ENCODE results near the gene RNF130. TPM values are rescaled to one million over a fixed set of nuclear protein-coding genes. Genes with fewer than 3 reads are reported as not detected.
A peak's percentile ranks its signal among the peaks of the same experiment; 100 is the strongest.

Gene RNF130
- total RNA-seq, 1 donor from 2014 or later = 7.3 TPM

DNA sequence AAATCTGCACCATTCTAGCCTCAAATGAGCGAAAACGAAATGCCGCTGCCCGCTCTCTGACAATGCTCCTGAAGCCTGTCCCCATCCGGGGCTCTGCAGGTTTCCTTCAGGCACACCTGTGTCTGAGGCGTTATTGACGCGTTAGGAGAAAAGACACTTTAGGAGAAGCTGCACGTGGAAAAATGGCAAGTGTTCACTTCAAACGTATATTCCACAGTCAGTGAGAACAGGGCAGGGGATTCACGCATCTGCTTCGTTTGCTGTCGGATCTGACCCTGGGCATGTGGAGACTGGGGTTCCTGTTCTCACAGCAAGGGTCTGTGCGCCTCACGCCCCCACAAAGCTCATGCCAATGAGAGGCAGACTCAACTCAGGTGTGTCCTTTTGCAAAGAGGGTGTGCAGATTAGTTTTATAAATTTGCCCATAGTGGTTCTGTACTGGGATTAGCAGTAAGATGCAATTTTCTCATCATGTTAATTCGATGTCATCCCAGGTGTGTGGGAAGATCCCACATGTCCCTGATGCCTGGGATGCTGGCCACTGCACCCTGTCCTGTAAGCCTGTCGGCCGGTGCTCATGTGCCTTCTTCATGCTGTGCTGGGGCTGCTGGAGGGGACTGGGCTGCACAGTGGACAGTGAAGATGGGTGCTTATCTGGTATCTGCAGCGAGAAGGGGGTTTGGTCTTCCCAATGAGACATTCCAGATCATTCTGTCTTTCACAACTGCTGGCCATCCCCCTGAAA is 152.6 kb downstream of the RNF130 start:
- intact Hi-C loops (cut with micrococcal nuclease) = no loop called here
- no peak for DNase-seq
- H3K4me3 Mint-ChIP-seq = no peak overlapping the region
- H3K9me3 Mint-ChIP-seq = no peaks in the 10 kb centered on the region
- no peaks in the 10 kb centered on the region for H3K36me3 Mint-ChIP-seq (ENCODE audit: low read depth)
- peaks cover 5% of the 10 kb centered on the region for H3K27me3 Mint-ChIP-seq
- peaks cover 3% of the 10 kb centered on the region for H3K4me1 Mint-ChIP-seq
- H3K27ac Mint-ChIP-seq = no peak overlapping the region

- H3K9me3 Mint-ChIP-seq = no peaks in the 10 kb centered on the region
- no peaks in the 10 kb centered on the region for H3K36me3 Mint-ChIP-seq (ENCODE audit: low read depth)
- intact Hi-C loops (cut with micrococcal nuclease) = no loop called here
- H3K27ac Mint-ChIP-seq = no peak overlapping the region
- no peak overlapping the region for H3K4me3 Mint-ChIP-seq
- peaks cover 5% of the 10 kb centered on the region for H3K27me3 Mint-ChIP-seq
- no peak for DNase-seq
- H3K4me1 Mint-ChIP-seq = peaks cover 3% of the 10 kb centered on the region
These were observed 155.0 kb downstream of the RNF130 start for GRCh38 chr5:179916523-179916922.

GRCh38 chr5:179915406-179915935 is 156.1 kb downstream of the RNF130 start:
- DNase-seq = no peak
- no peak overlapping the region for H3K27ac Mint-ChIP-seq

GRCh38 chr5:179914032-179914755 is 157.4 kb downstream of the RNF130 start:
- Mint-ChIP-seq H3K4me1 (peaks cover 3% of the 10 kb centered on the region), H3K9me3 (no peaks in the 10 kb centered on the region), H3K36me3 (ENCODE audit: low read depth) (no peaks in the 10 kb centered on the region), H3K27ac (no peak overlapping the region), H3K27me3 (peaks cover 5% of the 10 kb centered on the region), H3K4me3 (no peak overlapping the region)
- intact Hi-C loops (cut with micrococcal nuclease) = no loop called here
- no peak for DNase-seq

More at GRCh38 chr5:179915406-179915935, 156.1 kb downstream of the RNF130 start:
- Mint-ChIP-seq H3K27me3 (peaks cover 5% of the 10 kb centered on the region), H3K9me3 (no peaks in the 10 kb centered on the region), H3K36me3 (ENCODE audit: low read depth) (no peaks in the 10 kb centered on the region), H3K4me1 (peaks cover 3% of the 10 kb centered on the region), H3K4me3 (no peak overlapping the region)
- intact Hi-C loops (cut with micrococcal nuclease) = no loop called here

GRCh38 chr5:179913461-179913860 is 158.1 kb downstream of the RNF130 start:
- Mint-ChIP-seq H3K4me1 (peaks cover 3% of the 10 kb centered on the region), H3K27me3 (peaks cover 5% of the 10 kb centered on the region)

GRCh38 chr5:179912951-179913350 is 158.6 kb downstream of the RNF130 start:
- intact Hi-C loops (cut with micrococcal nuclease) = no loop called here
- Mint-ChIP-seq H3K4me3 (no peak overlapping the region), H3K4me1 (peaks cover 4% of the 10 kb centered on the region), H3K27me3 (peaks cover 2% of the 10 kb centered on the region), H3K9me3 (no peaks in the 10 kb centered on the region), H3K36me3 (ENCODE audit: low read depth) (no peaks in the 10 kb centered on the region), H3K27ac (no peak overlapping the region)
- no peak for DNase-seq

More at GRCh38 chr5:179913461-179913860, 158.1 kb downstream of the RNF130 start:
- Mint-ChIP-seq H3K36me3 (ENCODE audit: low read depth) (no peaks in the 10 kb centered on the region), H3K4me3 (no peak overlapping the region), H3K27ac (no peak overlapping the region), H3K9me3 (no peaks in the 10 kb centered on the region)
- intact Hi-C loops (cut with micrococcal nuclease) = no loop called here
- DNase-seq = no peak

GRCh38 chr5:179912386-179912785 is 159.2 kb downstream of the RNF130 start:
- Mint-ChIP-seq H3K36me3 (ENCODE audit: low read depth) (no peaks in the 10 kb centered on the region), H3K4me1 (peaks cover 5% of the 10 kb centered on the region), H3K9me3 (no peaks in the 10 kb centered on the region), H3K27me3 (peaks cover 2% of the 10 kb centered on the region), H3K4me3 (no peak overlapping the region), H3K27ac (no peak overlapping the region)
- intact Hi-C loops (cut with micrococcal nuclease) = no loop called here
- no peak for DNase-seq

- no peak for DNase-seq
- Mint-ChIP-seq H3K9me3 (no peaks in the 10 kb centered on the region), H3K4me1 (peaks cover 10% of the 10 kb centered on the region), H3K36me3 (ENCODE audit: low read depth) (peaks cover 12% of the 10 kb centered on the region), H3K4me3 (peak overlapping the region; percentile 12), H3K27me3 (no peaks in the 10 kb centered on the region), H3K27ac (no peak overlapping the region)
- intact Hi-C loops (cut with micrococcal nuclease) = no loop called here
These were observed 162.3 kb downstream of the RNF130 start for GRCh38 chr5:179909224-179909623.

DNA sequence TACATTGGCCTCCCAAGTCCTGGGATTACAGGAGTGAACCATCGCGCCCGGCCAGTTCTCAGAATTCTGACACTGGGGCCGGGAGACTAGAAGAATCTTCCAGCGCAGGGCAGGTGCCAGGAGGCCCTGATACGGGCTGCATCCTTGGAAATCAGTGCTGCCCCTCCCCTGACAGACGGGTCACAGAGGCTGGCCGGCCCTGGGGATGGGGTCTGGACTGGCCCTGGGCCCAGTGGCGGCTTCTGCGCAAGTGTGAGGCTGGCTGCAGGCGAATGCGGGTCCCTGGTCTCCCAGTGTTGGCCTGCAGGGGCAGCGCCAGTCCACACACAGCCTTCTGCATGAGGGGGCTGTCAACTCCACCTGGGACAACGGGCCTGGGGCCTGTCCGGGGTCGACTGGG is 163.0 kb downstream of the RNF130 start:
- no peak for DNase-seq
- H3K4me3 Mint-ChIP-seq = peak overlapping the region; percentile 12
- peaks cover 15% of the 10 kb centered on the region for H3K36me3 Mint-ChIP-seq (ENCODE audit: low read depth)
- H3K9me3 Mint-ChIP-seq = no peaks in the 10 kb centered on the region
- H3K4me1 Mint-ChIP-seq = peaks cover 10% of the 10 kb centered on the region
- H3K27me3 Mint-ChIP-seq = no peaks in the 10 kb centered on the region
- intact Hi-C loops (cut with micrococcal nuclease) = no loop called here
- H3K27ac Mint-ChIP-seq = no peak overlapping the region

DNA sequence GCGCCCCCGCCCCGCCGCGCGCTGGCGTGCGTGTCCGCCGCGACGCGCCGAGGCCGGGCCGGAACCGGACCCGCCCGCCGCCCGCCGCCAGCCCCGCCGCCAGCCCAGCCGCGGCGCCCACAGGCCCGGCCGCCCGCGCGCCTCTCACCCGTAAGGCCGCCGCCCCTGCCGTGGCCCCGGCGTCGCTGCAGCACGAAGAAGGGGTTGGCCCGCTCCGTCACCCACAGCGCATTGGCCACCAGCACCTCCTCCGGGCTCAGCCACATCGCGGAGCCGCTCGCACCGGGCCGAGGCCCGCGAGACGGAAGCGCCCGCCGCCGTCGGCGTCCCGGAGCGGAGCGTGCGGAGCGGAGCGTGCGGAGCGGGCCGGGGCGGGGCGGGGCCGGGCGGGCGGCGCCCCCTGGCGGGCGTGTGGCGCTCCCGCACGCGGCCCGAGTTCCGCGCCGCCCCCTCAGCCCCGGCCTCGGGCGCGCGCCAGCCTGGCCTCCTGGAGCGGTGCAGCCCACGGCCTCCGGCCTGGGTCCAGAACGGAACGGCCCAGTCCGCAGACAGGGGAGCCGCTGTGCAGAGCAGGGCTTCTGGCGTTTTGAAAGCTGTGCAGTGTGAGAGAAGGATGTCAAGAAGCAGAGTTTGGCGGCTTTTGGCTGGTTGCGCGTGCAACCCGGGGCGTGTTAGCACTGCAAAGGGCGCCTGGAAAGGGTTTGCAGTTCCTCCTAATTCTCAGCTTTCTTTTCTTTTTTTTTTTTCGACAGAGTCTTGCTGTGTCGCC is 163.8 kb downstream of the RNF130 start, which contains the start of gene TBC1D9B:
Gene TBC1D9B (minus strand): TSS at position 342 of the 769 bp plus-strand sequence. CDS start 76 bp downstream, at position 266.
- H3K27ac Mint-ChIP-seq = peak within 1 kb of the TSS; percentile 92
- intact Hi-C loops (cut with micrococcal nuclease) = loop anchor here (1.0 to 2.0 kb wide), 4 partner anchors 49 to 209 kb away; partner anchors contain the start of genes CANX, MGAT4B and MRNIP
- H3K27me3 Mint-ChIP-seq = no peaks in the 10 kb centered on the region
- H3K4me3 Mint-ChIP-seq = peak within 1 kb of the TSS; percentile 96
- peaks cover 11% of the 10 kb centered on the region for H3K4me1 Mint-ChIP-seq
- no peaks in the 10 kb centered on the region for H3K9me3 Mint-ChIP-seq
- peaks cover 20% of the 10 kb centered on the region for H3K36me3 Mint-ChIP-seq (ENCODE audit: low read depth)
- DNase-seq = peak; percentile 92

GRCh38 chr5:179906795-179907555 is 164.6 kb downstream of the RNF130 start:
- H3K27me3 Mint-ChIP-seq = no peaks in the 10 kb centered on the region
- peak overlapping the region; percentile 92 for H3K27ac Mint-ChIP-seq
- intact Hi-C loops (cut with micrococcal nuclease) = loop anchor here (1.0 to 2.0 kb wide), 4 partner anchors 48 to 208 kb away; partner anchors contain the start of genes CANX, MGAT4B and MRNIP
- peaks cover 24% of the 10 kb centered on the region for H3K36me3 Mint-ChIP-seq (ENCODE audit: low read depth)
- peaks cover 11% of the 10 kb centered on the region for H3K4me1 Mint-ChIP-seq
- peak; percentile 73 for DNase-seq
- H3K9me3 Mint-ChIP-seq = no peaks in the 10 kb centered on the region
- H3K4me3 Mint-ChIP-seq = peak overlapping the region; percentile 96

GRCh38 chr5:179906294-179906794 is 165.2 kb downstream of the RNF130 start:
- no peaks in the 10 kb centered on the region for H3K9me3 Mint-ChIP-seq
- no peaks in the 10 kb centered on the region for H3K27me3 Mint-ChIP-seq
- no peak overlapping the region for H3K27ac Mint-ChIP-seq
- H3K4me1 Mint-ChIP-seq = peaks cover 11% of the 10 kb centered on the region
- peaks cover 26% of the 10 kb centered on the region for H3K36me3 Mint-ChIP-seq (ENCODE audit: low read depth)
- peak overlapping the region; percentile 96 for H3K4me3 Mint-ChIP-seq
- intact Hi-C loops (cut with micrococcal nuclease) = loop anchor here (2.0 kb wide), 3 partner anchors 48 to 208 kb away; partner anchors contain the start of genes CANX, MGAT4B and MRNIP
- no peak for DNase-seq

Measured in activated CD4-positive, alpha-beta T cell treated with anti-CD3 and anti-CD28 coated beads, Interleukin-2, amount 10 ng/mL, durations not matched to agents 24 days and 14 days (primary cell).